Activated T-helper 17 cell treated with anti-CD3 and anti-CD28 coated beads, Interleukin-2, amount 50 U/mL, for 72 hours (primary cell): ENCODE data around the gene EGFR. TPM values are rescaled to one million over a fixed set of nuclear protein-coding genes. Genes with fewer than 3 reads are reported as not detected.
"Not testable (repeated sequence)": the region's sequence is repeated elsewhere in the genome, so short reads cannot be mapped to it uniquely, and the experiment has no call there.

Source experiments
- ATAC-seq: fragments of 150-1000 bp; cut with Tn5 transposase; replicated peaks from 2 replicates; pipeline ENCODE4 v1.10.0; 2021; ENCODE audit warnings: mild to moderate bottlenecking, moderate library complexity
- H3K27ac Mint-ChIP-seq: one replicate; pipeline ENCODE4 v1.8.0; 2022; ENCODE audit warnings: mixed read lengths
- H3K27me3 Mint-ChIP-seq: one replicate; pipeline ENCODE4 v1.8.0; 2022; ENCODE audit warnings: mixed read lengths
- H3K36me3 Mint-ChIP-seq: one replicate; pipeline ENCODE4 v1.8.0; 2022; ENCODE audit warnings: low read depth, mild to moderate bottlenecking, mixed read lengths
- H3K4me1 Mint-ChIP-seq: one replicate; pipeline ENCODE4 v1.8.0; 2022; ENCODE audit warnings: mixed read lengths
- H3K4me3 Mint-ChIP-seq: one replicate; pipeline ENCODE4 v1.8.0; 2022; ENCODE audit warnings: mild to moderate bottlenecking, mixed read lengths
- H3K9me3 Mint-ChIP-seq: one replicate; pipeline ENCODE4 v1.8.0; 2022; ENCODE audit warnings: mixed read lengths
- total RNA-seq, 2 donors: library from RNA; stranded (reverse); gene quantifications; one replicate each; pipeline ENCODE4 v1.2.3, GENCODE V29; 2022

Gene EGFR
- total RNA-seq, 2 donors from 2014 or later, result 0.02 TPM; not detected in 1

DNA sequence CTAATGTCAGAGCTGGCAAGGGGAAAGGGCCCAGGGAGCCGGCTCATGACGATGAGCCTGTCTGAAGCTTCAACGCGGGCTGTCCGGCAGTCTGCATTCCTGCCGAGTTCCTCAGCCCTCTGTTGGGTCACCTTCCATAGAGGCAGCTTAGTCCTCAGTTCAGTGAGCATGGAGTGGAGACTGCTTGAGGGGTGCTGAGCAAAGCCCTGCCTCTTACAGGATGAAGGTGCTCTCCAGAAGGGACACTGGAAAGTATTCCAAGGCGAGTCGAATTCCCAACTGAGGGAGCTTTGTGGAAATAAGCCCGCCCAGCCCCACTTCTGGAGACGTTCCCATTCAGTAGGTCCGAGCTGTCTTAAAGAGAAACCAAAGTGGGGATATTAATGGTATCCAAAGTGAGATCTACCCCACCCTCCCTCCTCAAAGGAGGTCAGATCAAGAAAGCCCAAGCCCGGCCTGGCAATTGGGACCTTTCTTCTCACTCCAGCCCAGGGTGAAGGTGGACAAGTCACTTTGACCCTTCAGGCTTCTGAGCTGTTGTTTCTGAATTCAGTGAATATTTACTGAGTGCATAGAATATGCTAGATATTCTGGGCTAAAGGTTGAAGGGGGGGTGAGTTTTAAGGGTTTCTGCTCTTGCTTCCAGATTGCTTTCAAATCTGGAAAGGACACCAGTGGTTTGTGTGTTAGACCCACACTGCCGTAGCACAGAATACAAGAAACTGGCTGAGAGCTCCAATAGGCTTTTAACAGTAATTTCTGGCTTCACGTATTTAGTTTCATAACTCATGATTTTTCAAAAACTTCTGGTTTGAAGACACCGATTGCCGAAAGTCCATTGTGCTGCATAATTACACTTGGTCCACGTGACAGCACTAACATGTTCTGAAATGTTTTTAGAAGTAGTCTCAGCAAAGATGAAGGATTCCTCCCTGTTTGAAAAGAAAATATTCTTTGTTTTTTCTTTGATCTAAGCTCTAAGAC lies 3.5 kb downstream of the EGFR start:
- no peak for ATAC-seq
- Mint-ChIP-seq H3K36me3 (no peaks in the 10 kb centered on the region), H3K4me1 (no peaks in the 10 kb centered on the region), H3K27me3 (peaks cover 42% of the 10 kb centered on the region), H3K4me3 (no peak overlapping the region), H3K9me3 (no peaks in the 10 kb centered on the region), H3K27ac (no peak overlapping the region)

DNA sequence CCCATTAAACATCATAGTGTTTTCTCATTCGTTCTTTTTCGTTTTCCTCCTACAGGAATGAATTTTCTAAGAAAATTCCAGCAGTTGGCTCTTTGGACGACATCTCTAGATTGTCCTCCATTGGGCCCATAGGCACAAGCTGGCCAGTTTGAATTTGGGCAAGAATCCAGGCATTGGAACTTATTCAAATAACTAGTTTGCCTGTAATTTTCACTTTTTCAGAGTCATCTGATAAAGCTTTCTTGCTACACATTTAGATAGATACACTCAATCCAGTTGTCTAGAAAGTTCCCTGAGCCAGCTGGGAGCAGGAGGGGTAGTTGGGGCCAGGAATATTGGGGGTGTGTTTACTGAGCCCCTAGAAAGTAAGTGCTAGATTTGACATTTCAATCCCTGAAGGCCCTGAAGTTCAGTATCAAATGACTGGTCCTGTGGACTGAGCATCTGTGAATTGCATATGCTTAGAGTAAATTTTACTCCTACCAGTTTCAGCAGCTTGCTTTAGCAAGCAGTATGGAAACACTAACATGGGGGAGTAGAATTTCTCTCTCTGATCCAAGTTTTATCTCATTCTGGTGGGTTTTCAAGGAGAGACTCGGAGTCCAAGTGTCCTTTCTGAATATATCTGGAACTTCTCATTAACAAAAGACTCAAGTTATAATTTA lies 5.2 kb downstream of the EGFR start:
- Mint-ChIP-seq H3K9me3 (no peaks in the 10 kb centered on the region), H3K4me1 (no peaks in the 10 kb centered on the region), H3K27me3 (peaks cover 34% of the 10 kb centered on the region), H3K4me3 (no peak overlapping the region), H3K36me3 (no peaks in the 10 kb centered on the region), H3K27ac (no peak overlapping the region)
- no peak for ATAC-seq

DNA sequence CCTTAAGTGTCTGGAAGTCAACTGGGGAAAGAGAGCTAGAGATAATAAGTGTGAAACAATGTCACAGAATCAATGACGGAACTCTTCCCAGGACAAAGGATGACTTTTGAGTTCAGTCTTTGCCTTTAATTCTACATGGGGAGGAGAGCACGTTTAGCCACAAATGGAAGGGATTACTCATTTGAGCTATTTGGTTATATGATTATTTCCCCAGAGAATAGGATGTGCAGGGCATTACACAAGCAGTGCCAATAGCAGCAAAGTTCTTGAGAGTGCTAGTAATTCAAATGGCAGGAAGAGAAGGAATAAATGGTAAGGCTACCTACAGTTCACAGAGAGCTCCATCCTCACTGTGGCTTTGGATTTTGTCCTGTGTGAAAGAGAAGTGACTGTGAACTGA lies 6.0 kb downstream of the EGFR start:
- H3K27me3 Mint-ChIP-seq, result peaks cover 34% of the 10 kb centered on the region
- H3K36me3 Mint-ChIP-seq, result no peaks in the 10 kb centered on the region
- no peak overlapping the region for H3K27ac Mint-ChIP-seq
- H3K9me3 Mint-ChIP-seq, result no peaks in the 10 kb centered on the region
- no peak for ATAC-seq
- no peak overlapping the region for H3K4me3 Mint-ChIP-seq
- H3K4me1 Mint-ChIP-seq, result no peaks in the 10 kb centered on the region

DNA sequence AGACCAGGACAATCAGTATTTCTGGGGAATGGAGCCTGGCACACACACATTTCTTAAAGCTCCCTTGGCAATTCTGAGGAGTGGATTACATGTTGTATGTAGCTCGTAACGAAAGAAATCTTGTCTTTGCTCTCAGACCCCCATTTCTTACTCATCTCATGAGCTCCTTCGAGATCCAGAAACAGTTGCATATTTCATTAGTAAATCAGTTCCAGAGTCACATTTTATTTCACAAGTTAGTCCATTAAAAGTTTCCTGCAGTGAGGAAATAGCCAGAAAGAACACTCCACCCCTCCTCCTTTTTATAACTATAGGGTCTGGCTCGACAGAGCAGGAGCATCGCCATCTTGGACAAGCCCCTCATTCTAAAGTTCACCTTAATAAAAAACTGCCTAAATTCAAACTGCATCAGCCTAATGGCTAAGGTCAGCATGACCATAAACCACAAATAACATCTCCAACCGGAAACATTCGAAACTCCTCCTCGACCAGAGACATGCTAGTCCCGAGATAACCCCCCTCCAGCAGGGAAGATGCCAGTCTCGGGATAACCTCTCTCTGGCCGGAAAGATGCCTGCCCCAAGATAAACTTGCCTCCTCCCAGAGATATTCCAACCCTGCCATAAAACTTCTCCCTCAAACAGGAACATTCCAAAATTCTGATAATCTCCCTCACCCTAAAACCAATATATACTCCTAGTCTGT lies 7.4 kb downstream of the EGFR start:
- no peaks in the 10 kb centered on the region for H3K4me1 Mint-ChIP-seq
- ATAC-seq, result no peak
- no peaks in the 10 kb centered on the region for H3K36me3 Mint-ChIP-seq
- peaks cover 28% of the 10 kb centered on the region for H3K27me3 Mint-ChIP-seq
- no peaks in the 10 kb centered on the region for H3K9me3 Mint-ChIP-seq
- H3K4me3 Mint-ChIP-seq, result no peak overlapping the region
- no peak overlapping the region for H3K27ac Mint-ChIP-seq

DNA sequence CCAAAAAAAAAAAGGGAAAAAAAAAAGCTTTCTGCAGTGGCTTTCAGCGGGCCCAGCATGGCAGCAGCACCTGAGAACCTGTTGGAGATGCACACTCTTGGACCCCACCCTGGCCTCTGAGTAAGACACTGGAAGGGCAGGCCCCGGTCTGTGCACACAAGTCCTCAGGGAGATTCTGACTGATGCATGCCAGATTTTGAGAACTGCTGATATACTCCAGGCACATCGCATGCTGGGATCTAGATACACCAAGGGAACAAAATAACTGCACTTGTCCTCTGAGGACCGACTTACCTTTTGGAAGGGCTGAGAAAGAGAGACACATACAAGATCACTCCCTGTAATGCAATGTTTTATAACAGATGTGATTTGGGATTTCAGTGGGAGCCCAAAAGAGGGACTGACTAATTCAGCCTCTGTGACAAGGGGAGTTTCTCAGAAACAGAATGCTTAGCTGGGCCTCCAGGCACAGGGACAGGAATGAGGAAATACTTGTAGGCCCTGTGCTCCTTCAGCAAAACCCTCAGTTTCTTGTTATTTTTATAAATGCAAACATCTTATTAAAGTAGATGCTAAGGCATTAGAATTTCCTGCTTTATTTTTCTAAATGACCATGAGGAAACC lies 8.2 kb downstream of the EGFR start:
- H3K4me3 Mint-ChIP-seq, result no peak overlapping the region
- H3K4me1 Mint-ChIP-seq, result no peaks in the 10 kb centered on the region
- H3K9me3 Mint-ChIP-seq, result no peaks in the 10 kb centered on the region
- ATAC-seq, result no peak
- H3K36me3 Mint-ChIP-seq, result no peaks in the 10 kb centered on the region
- H3K27me3 Mint-ChIP-seq, result peaks cover 20% of the 10 kb centered on the region
- no peak overlapping the region for H3K27ac Mint-ChIP-seq

DNA sequence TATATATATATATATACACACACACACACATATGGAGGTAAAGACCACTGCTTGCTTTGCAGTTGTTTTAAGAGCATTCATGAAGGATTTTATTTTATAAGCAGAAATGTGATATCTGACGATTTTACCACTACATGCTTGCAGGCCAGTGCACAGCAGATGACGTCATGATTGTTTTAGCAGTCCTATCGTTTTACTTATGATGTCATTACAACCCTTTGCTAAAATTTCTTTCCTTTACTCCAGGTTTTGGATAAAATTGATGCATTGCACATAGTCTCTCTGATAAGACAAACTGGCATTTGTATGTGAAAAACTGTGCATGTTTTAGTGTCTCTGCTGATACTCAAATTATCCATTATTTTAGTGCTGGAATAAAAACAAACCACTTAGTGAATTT lies 9.2 kb downstream of the EGFR start:
- Mint-ChIP-seq H3K36me3 (no peaks in the 10 kb centered on the region), H3K4me1 (no peaks in the 10 kb centered on the region), H3K27me3 (peaks cover 13% of the 10 kb centered on the region), H3K27ac (no peak overlapping the region), H3K9me3 (no peaks in the 10 kb centered on the region), H3K4me3 (no peak overlapping the region)
- no peak for ATAC-seq

DNA sequence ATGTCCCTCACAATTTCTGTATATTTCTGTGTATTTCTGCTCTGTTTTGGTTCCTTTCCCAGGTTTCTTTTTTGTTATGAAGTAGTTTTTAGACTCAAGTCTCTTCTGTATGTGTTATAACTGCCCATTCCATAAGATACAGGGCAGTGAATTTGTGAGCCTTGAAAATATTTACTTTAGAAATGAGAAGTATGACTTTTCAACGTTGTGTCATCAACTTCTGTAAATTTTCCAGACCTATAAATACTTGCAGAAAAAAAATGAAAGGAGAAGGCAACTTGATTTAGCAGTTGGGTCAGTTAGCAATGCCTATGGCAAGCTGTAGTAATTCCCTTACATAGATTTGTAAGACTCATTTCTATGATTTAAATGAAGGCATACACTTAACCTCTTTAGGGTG lies 11.5 kb downstream of the EGFR start:
- ATAC-seq, result no peak

DNA sequence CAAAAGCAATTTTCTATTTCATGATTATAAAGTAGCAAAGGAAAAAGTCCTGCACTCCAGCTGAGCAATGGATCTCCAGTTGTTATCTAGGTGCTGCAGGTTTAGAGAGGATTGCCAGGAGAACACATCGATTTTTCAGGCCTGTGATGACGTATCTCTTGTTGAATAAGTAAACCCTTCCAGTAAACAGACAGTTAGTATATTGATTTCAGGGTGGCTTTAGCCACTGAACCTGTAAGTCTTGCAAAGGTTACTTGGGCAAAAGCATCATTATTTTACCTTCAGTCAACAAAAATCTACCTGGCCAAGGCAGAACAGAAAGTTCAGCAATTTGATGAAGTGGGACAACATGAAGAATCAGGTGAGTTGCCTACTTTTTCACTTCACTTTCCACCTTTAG lies 12.3 kb downstream of the EGFR start:
- Mint-ChIP-seq H3K36me3 (no peaks in the 10 kb centered on the region), H3K27ac (no peak overlapping the region), H3K4me3 (no peak overlapping the region), H3K4me1 (no peaks in the 10 kb centered on the region), H3K9me3 (no peaks in the 10 kb centered on the region), H3K27me3 (peaks cover 9% of the 10 kb centered on the region)
- ATAC-seq, result no peak

More for the DNA sequence above, 11.5 kb downstream of the EGFR start:
- H3K36me3 Mint-ChIP-seq, result no peaks in the 10 kb centered on the region
- no peaks in the 10 kb centered on the region for H3K9me3 Mint-ChIP-seq
- no peak overlapping the region for H3K4me3 Mint-ChIP-seq
- H3K4me1 Mint-ChIP-seq, result no peaks in the 10 kb centered on the region
- no peak overlapping the region for H3K27ac Mint-ChIP-seq
- H3K27me3 Mint-ChIP-seq, result peaks cover 6% of the 10 kb centered on the region

DNA sequence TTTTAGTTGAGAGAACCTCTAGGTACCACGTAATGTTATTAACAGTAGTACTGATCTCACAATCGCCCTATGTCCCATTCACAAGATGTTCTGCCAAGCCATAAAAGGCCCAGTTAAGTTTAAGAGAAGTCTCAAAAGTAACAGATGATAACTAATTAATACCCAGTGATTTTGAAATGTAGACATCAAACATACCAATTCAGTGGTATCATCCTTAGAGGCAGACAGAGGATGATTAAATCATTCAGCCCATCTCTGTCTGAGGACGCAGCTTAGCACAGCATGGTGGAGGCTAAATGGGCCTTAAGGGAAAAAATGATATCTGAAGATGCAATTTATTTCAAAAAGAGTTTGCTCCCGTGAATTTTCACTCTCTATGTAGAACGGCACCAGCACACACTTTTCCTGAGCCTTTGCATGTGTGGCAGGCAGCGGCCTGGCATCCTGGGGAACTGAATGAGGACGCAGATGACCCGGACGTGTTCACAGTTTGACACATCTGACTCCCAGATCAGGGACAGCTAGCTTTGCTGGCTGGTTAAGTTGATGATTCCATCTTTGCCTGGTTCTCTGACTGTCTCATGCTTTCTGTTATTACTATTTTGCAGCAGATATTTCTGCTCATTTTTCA lies 13.4 kb downstream of the EGFR start:
- no peaks in the 10 kb centered on the region for H3K36me3 Mint-ChIP-seq
- ATAC-seq, result no peak
- no peaks in the 10 kb centered on the region for H3K4me1 Mint-ChIP-seq
- no peak overlapping the region for H3K27ac Mint-ChIP-seq
- no peaks in the 10 kb centered on the region for H3K9me3 Mint-ChIP-seq
- peaks cover 6% of the 10 kb centered on the region for H3K27me3 Mint-ChIP-seq
- no peak overlapping the region for H3K4me3 Mint-ChIP-seq

DNA sequence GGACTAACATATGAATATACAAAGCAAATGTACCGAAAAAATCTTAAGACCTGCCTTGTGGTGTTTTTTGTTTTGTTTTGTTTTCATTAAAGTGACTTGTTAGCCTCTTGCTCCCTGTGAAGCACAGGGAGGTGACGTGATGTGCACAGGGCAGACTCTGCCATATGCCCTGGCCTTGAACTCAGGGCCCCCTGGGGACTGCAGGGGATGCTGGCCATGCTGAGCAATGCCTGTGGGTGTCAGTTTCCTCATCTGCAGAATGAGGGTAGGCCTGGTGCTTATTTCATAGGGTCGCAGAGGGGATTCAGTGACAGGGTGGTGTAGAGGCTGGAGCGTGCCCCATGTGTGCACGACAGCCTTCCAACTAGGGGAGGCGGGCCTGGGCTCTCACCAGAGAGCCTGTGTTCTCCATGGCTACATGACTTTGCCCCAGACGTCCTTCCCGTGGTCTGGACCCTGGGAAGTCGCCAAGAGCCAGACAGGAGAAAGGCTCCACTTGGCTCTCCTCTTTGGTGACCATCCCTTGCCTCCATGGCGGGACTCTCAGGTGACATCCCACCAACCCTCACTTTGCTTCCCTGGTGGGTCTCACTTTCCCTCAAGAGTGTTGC lies 14.5 kb downstream of the EGFR start:
- Mint-ChIP-seq H3K27me3 (peaks cover 16% of the 10 kb centered on the region), H3K4me1 (no peaks in the 10 kb centered on the region), H3K27ac (no peak overlapping the region), H3K36me3 (no peaks in the 10 kb centered on the region), H3K9me3 (no peaks in the 10 kb centered on the region), H3K4me3 (no peak overlapping the region)
- no peak for ATAC-seq

DNA sequence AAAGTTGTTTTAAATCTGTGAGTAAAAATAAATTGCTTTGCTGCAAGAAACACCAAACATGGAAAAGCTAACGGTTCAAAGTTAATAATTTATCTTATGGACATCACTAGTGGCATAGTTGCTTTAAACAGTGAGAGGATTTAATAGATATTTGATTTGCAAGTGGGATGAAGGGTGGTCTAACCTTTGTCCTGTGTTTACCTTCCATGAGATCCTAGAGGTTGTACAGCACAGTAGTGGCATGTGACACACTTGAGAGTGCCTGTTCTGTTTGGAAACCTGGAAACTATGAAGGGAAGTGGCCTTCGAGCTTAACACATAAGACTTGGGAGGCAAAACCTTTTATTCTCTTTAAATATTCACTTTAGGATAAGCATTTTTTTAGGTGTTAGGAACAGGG lies 16.0 kb downstream of the EGFR start:
- H3K4me1 Mint-ChIP-seq, result no peaks in the 10 kb centered on the region
- ATAC-seq, result no peak

DNA sequence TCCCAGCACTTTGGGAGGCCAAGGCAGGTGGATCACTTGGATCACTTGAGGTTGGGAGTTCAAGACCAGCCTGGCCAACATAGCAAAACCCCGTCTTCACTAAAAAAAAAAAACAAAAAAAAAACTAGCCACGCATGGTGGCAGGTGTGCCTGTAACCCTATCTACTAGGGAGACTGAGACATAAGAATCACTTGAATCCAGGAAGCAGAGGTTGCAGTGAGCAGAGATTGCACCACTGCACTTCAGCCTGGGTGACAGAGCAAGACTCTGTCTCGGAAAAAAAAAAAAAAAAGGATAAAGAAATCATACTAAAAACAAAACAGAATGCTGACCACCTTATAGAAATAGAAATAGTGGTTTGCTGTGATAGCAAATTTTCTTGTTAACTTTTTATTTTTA lies 16.6 kb downstream of the EGFR start:
- not testable (repeated sequence) for H3K4me3 Mint-ChIP-seq, H3K4me1 Mint-ChIP-seq, H3K36me3 Mint-ChIP-seq, H3K27ac Mint-ChIP-seq, ATAC-seq, H3K9me3 Mint-ChIP-seq
- H3K27me3 Mint-ChIP-seq, result peaks cover 28% of the 10 kb centered on the region

More for the DNA sequence above, 16.0 kb downstream of the EGFR start:
- H3K36me3 Mint-ChIP-seq, result no peaks in the 10 kb centered on the region
- no peak overlapping the region for H3K27ac Mint-ChIP-seq
- peaks cover 24% of the 10 kb centered on the region for H3K27me3 Mint-ChIP-seq
- no peaks in the 10 kb centered on the region for H3K9me3 Mint-ChIP-seq
- no peak overlapping the region for H3K4me3 Mint-ChIP-seq

DNA sequence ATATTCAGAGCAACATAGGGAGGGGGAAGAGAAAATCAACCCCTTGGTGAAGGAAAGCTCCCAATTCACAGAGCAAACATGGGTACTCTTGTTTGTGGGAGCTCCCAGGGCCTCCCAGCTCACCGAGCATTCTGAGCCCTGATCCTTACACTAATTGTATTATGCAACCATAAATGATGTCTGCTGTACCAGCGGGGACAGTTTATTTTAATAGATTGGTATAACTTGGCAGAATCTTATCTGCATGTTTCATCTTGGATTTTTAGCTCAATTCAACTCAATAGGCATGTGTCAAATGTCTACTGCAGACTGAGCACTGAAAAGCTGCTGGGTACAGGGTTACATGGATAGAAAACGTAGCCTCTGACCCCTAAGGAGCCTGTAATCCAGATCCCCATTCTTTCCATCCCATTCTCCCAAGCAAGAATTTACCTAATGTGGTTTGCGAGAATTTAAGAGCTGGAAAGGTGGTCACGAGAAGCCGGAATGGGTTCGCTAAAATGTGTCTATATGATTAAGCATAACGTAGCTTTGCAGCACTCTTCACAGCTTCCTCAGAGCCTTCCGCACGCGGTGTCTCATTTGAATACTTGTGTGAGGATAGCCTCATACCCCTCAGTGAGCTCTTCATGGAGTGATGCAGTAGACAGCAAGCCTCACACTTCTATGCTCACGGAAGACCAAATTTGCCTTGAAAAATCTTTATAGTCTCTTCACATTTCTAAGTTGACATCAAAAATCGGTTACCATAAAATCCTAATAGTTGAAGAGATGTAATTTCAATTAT lies 18.3 kb downstream of the EGFR start:
- H3K4me3 Mint-ChIP-seq, result no peak overlapping the region
- H3K9me3 Mint-ChIP-seq, result no peaks in the 10 kb centered on the region
- no peak overlapping the region for H3K27ac Mint-ChIP-seq
- no peak for ATAC-seq
- no peaks in the 10 kb centered on the region for H3K4me1 Mint-ChIP-seq
- peaks cover 28% of the 10 kb centered on the region for H3K27me3 Mint-ChIP-seq
- H3K36me3 Mint-ChIP-seq, result no peaks in the 10 kb centered on the region
